Lung (tissue), 12 donors: ENCODE measurements around the gene FLII. TPM values are rescaled to one million over a fixed set of nuclear protein-coding genes. Genes with fewer than 3 reads are reported as not detected.

Experiments used
- ATAC-seq: fragments of 200-7000 bp; cut with Tn5 transposase; one replicate; pipeline ENCODE4 v1.9.1; 2020; ENCODE audit warnings: moderate number of reproducible peaks; ENCODE audit not compliant: insufficient read depth, low FRiP score
- DNase-seq, 3 donors: peaks; one replicate each; pipeline ENCODE4 v3.0.0-alpha.2; 2013 to 2017
- H3K27ac ChIP-seq, 2 donors: one replicate each; pipeline ENCODE4 v1.5.1; 2013; ENCODE audit warnings: mild to moderate bottlenecking in 2 of 2, moderate library complexity in 2 of 2, control low read depth in 1 of 2, inconsistent platforms in 1 of 2, low read depth in 1 of 2, low read length in 1 of 2
- H3K27me3 ChIP-seq, 3 donors: one replicate each; pipeline ENCODE4 v1.5.1; 2013; ENCODE audit warnings: low read length in 2 of 3; ENCODE audit not compliant: control insufficient read depth in 3 of 3, insufficient read depth in 3 of 3
- H3K36me3 ChIP-seq, 4 donors: one replicate each; pipeline ENCODE4 v1.5.1; 2013; ENCODE audit warnings: low read length in 4 of 4, mild to moderate bottlenecking in 1 of 4, moderate library complexity in 1 of 4; ENCODE audit not compliant: control insufficient read depth in 4 of 4, insufficient read depth in 4 of 4
- H3K4me1 ChIP-seq, 5 donors: one replicate each; pipeline ENCODE4 v1.5.1; 2013; ENCODE audit warnings: low read length in 5 of 5, mild to moderate bottlenecking in 2 of 5, moderate library complexity in 1 of 5; ENCODE audit not compliant: control insufficient read depth in 5 of 5, insufficient read depth in 5 of 5
- H3K4me3 ChIP-seq: one replicate; pipeline ENCODE4 v1.5.1; 2013; ENCODE audit warnings: mild to moderate bottlenecking, control low read depth, moderate library complexity
- H3K9ac ChIP-seq, 2 donors: one replicate each; pipeline ENCODE4 v1.5.1; 2013; ENCODE audit warnings: low read length in 2 of 2, control low read depth in 1 of 2; ENCODE audit not compliant: insufficient read depth in 1 of 2
- H3K9me3 ChIP-seq, 4 donors: one replicate each; pipeline ENCODE4 v1.5.1; 2013; ENCODE audit warnings: low read length in 3 of 4, mild to moderate bottlenecking in 1 of 4, moderate library complexity in 1 of 4; ENCODE audit not compliant: control insufficient read depth in 4 of 4, insufficient read depth in 3 of 4
- CTCF ChIP-seq: IDR thresholded peaks from 2 replicates; pipeline ENCODE4 v1.5.1; 2012; ENCODE audit warnings: mild to moderate bottlenecking; ENCODE audit errors: control extremely low read depth, extremely low read depth
- WGBS, 2 donors: extraction: QIAGEN DNeasy Blood & Tissue Kit; methylation state at CpG; one replicate each; pipeline ENCODE4 v1.1.7; 2013; 5-methylcytosine and 5-hydroxymethylcytosine counted together
- polyA plus RNA-seq, 2 donors: library from polyadenylated mRNA; stranded (reverse); fragments of 200-250 nt; gene quantifications; one replicate each; pipeline ENCODE4 v1.2.1, GENCODE V29; 2013
- total RNA-seq, 2 donors: library from RNA; depleted of rRNA in 1 of 2; stranded (reverse); fragments of >200 nt in 1 of 2; gene quantifications; one replicate each; pipeline ENCODE4 v1.2.1, GENCODE V29; 2014 to 2021
- donor health status: control.
- donor health status: control.
- donor health status: Bipolar disorder and iron deficiency.
- donor health status: healthy.
- donor health status: DM: yes; HTN: yes; CAD: no.

The FLII gene
- total and polyA plus RNA-seq, 4 donors: 152 to 391 (median 266) TPM

GRCh38 chr17:18253947-18254821, 4.4 kb downstream of the FLII start:
- no peak overlapping the region for H3K27ac ChIP-seq
- H3K4me3 ChIP-seq: no peak overlapping the region
- H3K9me3 ChIP-seq: no peaks in the 10 kb centered on the region
- peaks cover 7 to 17% (median 11%) of the 10 kb centered on the region in 5 donors for H3K4me1 ChIP-seq
- DNase-seq: no peak
- no peaks in the 10 kb centered on the region for H3K27me3 ChIP-seq
- peaks cover 9 to 63% (median 28%) of the 10 kb centered on the region in 4 donors for H3K36me3 ChIP-seq
- no peak overlapping the region for H3K9ac ChIP-seq
- TF ChIP-seq CTCF: no peak
- no peak for ATAC-seq
- 93 to 97% methylated on average over 25 to 27 of the region's 27 CpGs for WGBS, 2 donors

DNA sequence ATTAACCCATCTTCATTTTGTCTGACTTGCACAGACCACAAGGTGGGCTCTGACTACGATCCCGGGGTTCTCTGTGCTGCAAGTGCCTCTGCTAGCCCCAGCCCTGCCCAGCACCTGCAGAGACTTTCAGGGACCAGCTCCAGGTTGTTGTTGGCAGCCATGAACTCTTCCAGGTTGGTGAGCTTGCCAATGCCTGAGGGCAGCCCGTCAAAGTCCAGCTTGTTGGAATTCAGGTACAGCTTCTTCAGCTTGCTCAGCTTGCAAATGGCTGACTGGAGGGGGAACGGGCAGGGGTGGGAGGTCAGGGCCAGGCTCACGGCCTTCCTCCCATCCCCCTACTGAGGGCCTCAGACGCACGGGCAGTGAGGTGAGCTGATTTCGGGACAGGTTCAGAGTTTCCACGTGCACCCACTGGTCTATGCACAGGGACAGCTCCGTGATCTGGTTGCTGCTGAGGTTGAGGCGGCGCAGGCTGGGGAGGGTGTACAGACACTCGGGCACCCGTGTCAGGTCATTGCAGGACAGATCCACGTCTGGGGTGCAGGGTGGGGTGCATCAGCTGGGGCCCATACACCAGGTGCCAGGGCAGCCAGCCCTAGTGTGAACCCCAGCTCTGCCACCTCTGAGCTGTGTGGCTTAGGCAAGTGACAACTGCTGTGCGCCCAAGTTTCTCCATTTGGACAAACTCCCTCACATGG, 5.2 kb downstream of the FLII start:
- WGBS, 2 donors: 91 to 93% methylated on average over 15 to 16 of the region's 16 CpGs
- DNase-seq: no peak
- peaks cover 9 to 71% (median 28%) of the 10 kb centered on the region in 4 donors for H3K36me3 ChIP-seq
- no peak for ATAC-seq
- no peak overlapping the region for H3K9ac ChIP-seq
- no peaks in the 10 kb centered on the region for H3K27me3 ChIP-seq
- TF ChIP-seq CTCF: no peak
- no peak overlapping the region for H3K4me3 ChIP-seq
- no peak overlapping the region for H3K27ac ChIP-seq
- H3K4me1 ChIP-seq: peaks cover 6 to 13% (median 10%) of the 10 kb centered on the region in 5 donors
- H3K9me3 ChIP-seq: no peaks in the 10 kb centered on the region

DNA sequence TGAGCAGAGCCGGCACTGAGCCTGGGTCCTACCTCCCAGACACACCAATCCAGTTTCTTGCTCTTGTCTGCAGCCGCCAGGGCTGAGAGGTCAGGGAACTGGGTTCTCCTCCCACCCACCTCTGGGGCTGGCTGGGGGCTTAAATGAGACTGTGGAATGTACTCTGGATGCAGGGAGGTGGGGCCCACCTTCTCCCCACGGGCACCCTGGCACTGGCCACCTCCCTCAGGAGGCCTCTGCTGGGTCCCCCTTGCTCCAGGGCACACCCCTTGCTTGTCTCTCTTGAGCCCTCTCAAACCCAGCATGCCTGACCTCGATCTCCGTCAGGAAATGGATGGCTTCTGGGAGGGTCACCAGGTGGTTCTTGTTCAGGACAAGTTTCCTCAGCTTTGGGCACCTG, 6.4 kb downstream of the FLII start:
- 89 to 91% methylated on average over 5 of the region's 5 CpGs for WGBS, 2 donors
- Histone ChIP-seq H3K27me3 (no peaks in the 10 kb centered on the region), H3K4me3 (no peak overlapping the region), H3K9ac (no peak overlapping the region), H3K9me3 (no peaks in the 10 kb centered on the region), H3K27ac (no peak overlapping the region), H3K36me3 (peaks cover 9 to 81% (median 28%) of the 10 kb centered on the region in 4 donors), H3K4me1 (peaks cover under 1 to 8% (median 5%) of the 10 kb centered on the region in 5 donors)
- ATAC-seq (no peak), DNase-seq (no peak)
- no peak for TF ChIP-seq CTCF
